Transverse colon (tissue), 4 donors: ENCODE data around the gene CSN3. TPM values are rescaled to one million over a fixed set of nuclear protein-coding genes. Genes with fewer than 3 reads are reported as not detected.
"Not testable (repeated sequence)": the region's sequence is repeated elsewhere in the genome, so short reads cannot be mapped to it uniquely, and the experiment has no call there.

Source experiments
- DNase-seq: peaks from one replicate; pipeline ENCODE4 v3.0.0-alpha.2; 2019
- H3K27ac ChIP-seq, 4 donors: fragments of 200-600 bp; sonication (generic); 2 replicates each; pipeline ENCODE4 v1.5.1; 2016 to 2018; ENCODE audit warnings: inconsistent platforms in 4 of 4
- H3K27me3 ChIP-seq: fragments of 200-600 bp; sonication (generic); 2 replicates; pipeline ENCODE4 v1.5.1; 2017; ENCODE audit warnings: inconsistent platforms
- H3K36me3 ChIP-seq, 4 donors: fragments of 200-600 bp; sonication (generic); 2 replicates each; pipeline ENCODE4 v1.5.1; 2017 to 2019; ENCODE audit warnings: inconsistent platforms in 4 of 4
- H3K4me1 ChIP-seq, 4 donors: fragments of 200-600 bp; sonication (generic); 2 replicates each; pipeline ENCODE4 v1.5.1; 2017 to 2020; ENCODE audit warnings: inconsistent platforms in 4 of 4
- H3K4me3 ChIP-seq, 4 donors: fragments of 200-600 bp; sonication (generic); 1 replicate in 1 of 4; 2 replicates in 3 of 4; pipeline versions ENCODE4 v1.5.1 to v1.6.1; 2017 to 2019; ENCODE audit warnings: inconsistent platforms in 4 of 4
- H3K9me3 ChIP-seq, 2 donors: fragments of 200-600 bp; sonication (generic); 2 replicates each; pipeline ENCODE4 v1.5.1; 2017 to 2019; ENCODE audit warnings: inconsistent platforms in 2 of 2
- CTCF ChIP-seq, 5 experiments: fragments of 200-600 bp in 3 of 5; fragments of 450-650 bp in 2 of 5; sonication (generic) in 3 of 5; IDR thresholded peaks; 1 replicate in 2 of 5; 2 replicates in 3 of 5; pipeline ENCODE4 v1.5.1; 2016 to 2017; ENCODE audit warnings: antibody characterized with exemption in 5 of 5, inconsistent platforms in 3 of 5, mild to moderate bottlenecking in 2 of 5, moderate library complexity in 1 of 5
- EP300 ChIP-seq: sonication (generic); formaldehyde crosslinking; IDR thresholded peaks from one replicate; pipeline ENCODE4 v1.6.1; 2017; ENCODE audit warnings: antibody characterized with exemption, low read depth
- POLR2A ChIP-seq: fragments of 450-650 bp; IDR thresholded peaks from one replicate; pipeline ENCODE4 v1.6.1; 2016; ENCODE audit warnings: antibody characterized with exemption, mild to moderate bottlenecking, moderate library complexity
- POLR2AphosphoS5 ChIP-seq, 3 donors: sonication (generic); formaldehyde crosslinking; IDR thresholded peaks; one replicate each; pipeline ENCODE4 v1.6.1; 2016; ENCODE audit warnings: antibody characterized with exemption in 3 of 3
- whole genome bisulfite sequencing, 2 donors: methylation state at CpG; one replicate each; pipeline ENCODE4 v1.1.5; 2018; ENCODE audit warnings: low coverage in 1 of 2; 5-methylcytosine and 5-hydroxymethylcytosine counted together
- in situ Hi-C, 4 donors: fragments of 200-750 bp; cut with MboI; loops; one replicate each; pipeline versions ENCODE4 v1.15.0 to v1.15.1; 2017; ENCODE audit warnings: low sequenced_read_pairs in 3 of 4, low pct_ligation_motif_present in 1 of 4, low pct_unique_long_range_greater_than_20kb in 1 of 4
- intact Hi-C: fragments of 100-400 bp; cut with DNase I; formaldehyde crosslinking; loops from one replicate; pipeline ENCODE4 v1.15.1; 2023; ENCODE audit warnings: low total_unique reads
- total RNA-seq, 4 donors: library from RNA; depleted of rRNA; stranded (reverse); fragments of >200 nt; gene quantifications; one replicate each; pipeline ENCODE4 v1.1.0, GENCODE V29; 2016

The CSN3 gene
- not detected for total RNA-seq

- H3K27ac ChIP-seq, H3K4me1 ChIP-seq, intact Hi-C loops, H3K27me3 ChIP-seq, DNase-seq, H3K9me3 ChIP-seq, in situ Hi-C loops, H3K36me3 ChIP-seq, H3K4me3 ChIP-seq: not testable (repeated sequence)
- WGBS, 2 donors = 78 to 82% methylated on average over 2 to 3 of the region's 3 CpGs
These were observed at the start of gene CSN3 for GRCh38 chr4:70242297-70242696. CSN3 (plus strand) TSS chr4:70242597; CDS start chr4:70244820, 2,223 bp downstream.

- H3K27ac ChIP-seq = no peak overlapping the region
- WGBS, 2 donors = 70 to 94% methylated on average over 2 of the region's 2 CpGs
- no peak for DNase-seq
- no peaks in the 10 kb centered on the region for H3K4me1 ChIP-seq
- TF ChIP-seq POLR2A (no peak), POLR2AphosphoS5 (IDR thresholded peaks at IDR 0.05) (no peak), EP300 (no peak), CTCF (IDR thresholded peaks at IDR 0.05) (no peak)
- no peaks in the 10 kb centered on the region for H3K27me3 ChIP-seq
- H3K4me3 ChIP-seq = no peak overlapping the region
- H3K36me3 ChIP-seq = no peaks in the 10 kb centered on the region
- in situ Hi-C loops = loop anchor here in 3 of 4 donors (25.0 kb wide), 2 partner anchors 281 to 506 kb away; no protein-coding TSS in a partner anchor
- intact Hi-C loops = no loop called here
- H3K9me3 ChIP-seq = no peaks in the 10 kb centered on the region
These were observed 49.5 kb upstream of the CSN3 start for GRCh38 chr4:70192895-70193294.

- H3K4me1 ChIP-seq = no peaks in the 10 kb centered on the region
- H3K27me3 ChIP-seq = no peaks in the 10 kb centered on the region
- TF ChIP-seq POLR2AphosphoS5 (IDR thresholded peaks at IDR 0.05) = no peak
- no peak for TF ChIP-seq EP300
- no peak for TF ChIP-seq POLR2A
- no peak for TF ChIP-seq CTCF (IDR thresholded peaks at IDR 0.05)
- in situ Hi-C loops = loop anchor here in 3 of 4 donors (25.0 kb wide), 2 partner anchors 283 to 508 kb away; no protein-coding TSS in a partner anchor
- H3K9me3 ChIP-seq = no peaks in the 10 kb centered on the region
- DNase-seq = no peak
- no peak within 1 kb of the TSS for H3K4me3 ChIP-seq
- H3K36me3 ChIP-seq = no peaks in the 10 kb centered on the region
- WGBS, 2 donors = 80 to 88% methylated on average over 1 of the region's 1 CpG
- intact Hi-C loops = no loop called here
- H3K27ac ChIP-seq = no peak within 1 kb of the TSS
These were observed 47.0 kb upstream of the CSN3 start, which contains the start of gene ODAM for GRCh38 chr4:70195425-70195824. ODAM (plus strand) TSS chr4:70195725; CDS start chr4:70196544, 819 bp downstream.

GRCh38 chr4:70196857-70197256, 45.5 kb upstream of the CSN3 start:
- no peak overlapping the region for H3K27ac ChIP-seq
- intact Hi-C loops (no loop called here), in situ Hi-C loops (loop anchor here in 3 of 4 donors (25.0 kb wide), 2 partner anchors 285 to 510 kb away; no protein-coding TSS in a partner anchor)
- no peak for TF ChIP-seq CTCF (IDR thresholded peaks at IDR 0.05)
- no peak for TF ChIP-seq EP300
- no peak for TF ChIP-seq POLR2A
- 51 to 67% methylated on average over 2 of the region's 2 CpGs for WGBS, 2 donors
- H3K4me1 ChIP-seq = no peaks in the 10 kb centered on the region
- no peaks in the 10 kb centered on the region for H3K9me3 ChIP-seq
- no peaks in the 10 kb centered on the region for H3K27me3 ChIP-seq
- DNase-seq = no peak
- H3K4me3 ChIP-seq = no peak overlapping the region
- no peaks in the 10 kb centered on the region for H3K36me3 ChIP-seq

- H3K27ac ChIP-seq = no peak overlapping the region
- intact Hi-C loops = no loop called here
- H3K36me3 ChIP-seq = no peaks in the 10 kb centered on the region
- in situ Hi-C loops = loop anchor here in 3 of 4 donors (25.0 kb wide), 2 partner anchors 286 to 511 kb away; no protein-coding TSS in a partner anchor
- TF ChIP-seq CTCF (IDR thresholded peaks at IDR 0.05) = no peak
- TF ChIP-seq EP300 = no peak
- TF ChIP-seq POLR2AphosphoS5 (IDR thresholded peaks at IDR 0.05) = no peak
- no peak for TF ChIP-seq POLR2A
- H3K4me3 ChIP-seq = no peak overlapping the region
- WGBS, 2 donors = 45 to 54% methylated on average over 2 of the region's 2 CpGs
- no peaks in the 10 kb centered on the region for H3K9me3 ChIP-seq
- DNase-seq = peak; percentile 27
- H3K27me3 ChIP-seq = no peaks in the 10 kb centered on the region
- H3K4me1 ChIP-seq = no peaks in the 10 kb centered on the region
These were observed 44.6 kb upstream of the CSN3 start for GRCh38 chr4:70197842-70198241.
